Stimulated activated CD4-positive, alpha-beta T cell treated with anti-CD3 and anti-CD28 coated beads, Interleukin-4, amount 100 ng/mL, for 48 hours (primary cell): Measurements from ENCODE around the gene NHERF1.
A peak's percentile ranks its signal among the peaks of the same experiment; 100 is the strongest.

ENCODE experiments used
- DNase-seq, 2 donors: peaks; one replicate each; pipeline ENCODE4 v3.0.0-alpha.2; 2020; ENCODE audit warnings: low read depth in 2 of 2

NHERF1 gene

DNA sequence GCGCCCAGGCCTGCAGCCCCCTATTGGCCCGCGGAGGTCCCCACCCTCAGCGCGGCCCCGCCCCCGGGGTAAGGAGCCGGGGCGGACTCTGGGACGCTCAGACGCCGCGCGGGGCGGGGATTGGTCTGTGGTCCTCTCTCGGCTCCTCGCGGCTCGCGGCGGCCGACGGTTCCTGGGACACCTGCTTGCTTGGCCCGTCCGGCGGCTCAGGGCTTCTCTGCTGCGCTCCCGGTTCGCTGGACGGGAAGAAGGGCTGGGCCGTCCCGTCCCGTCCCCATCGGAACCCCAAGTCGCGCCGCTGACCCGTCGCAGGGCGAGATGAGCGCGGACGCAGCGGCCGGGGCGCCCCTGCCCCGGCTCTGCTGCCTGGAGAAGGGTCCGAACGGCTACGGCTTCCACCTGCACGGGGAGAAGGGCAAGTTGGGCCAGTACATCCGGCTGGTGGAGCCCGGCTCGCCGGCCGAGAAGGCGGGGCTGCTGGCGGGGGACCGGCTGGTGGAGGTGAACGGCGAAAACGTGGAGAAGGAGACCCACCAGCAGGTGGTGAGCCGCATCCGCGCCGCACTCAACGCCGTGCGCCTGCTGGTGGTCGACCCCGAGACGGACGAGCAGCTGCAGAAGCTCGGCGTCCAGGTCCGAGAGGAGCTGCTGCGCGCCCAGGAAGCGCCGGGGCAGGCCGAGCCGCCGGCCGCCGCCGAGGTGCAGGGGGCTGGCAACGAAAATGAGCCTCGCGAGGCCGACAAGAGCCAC is at the start of gene NHERF1:
Gene NHERF1, plus strand, starts transcription at position 100 of the 750 bp plus-strand sequence. Its CDS starts 219 bp downstream, at position 319.
- peak; percentile 90 to 93 for DNase-seq

DNA sequence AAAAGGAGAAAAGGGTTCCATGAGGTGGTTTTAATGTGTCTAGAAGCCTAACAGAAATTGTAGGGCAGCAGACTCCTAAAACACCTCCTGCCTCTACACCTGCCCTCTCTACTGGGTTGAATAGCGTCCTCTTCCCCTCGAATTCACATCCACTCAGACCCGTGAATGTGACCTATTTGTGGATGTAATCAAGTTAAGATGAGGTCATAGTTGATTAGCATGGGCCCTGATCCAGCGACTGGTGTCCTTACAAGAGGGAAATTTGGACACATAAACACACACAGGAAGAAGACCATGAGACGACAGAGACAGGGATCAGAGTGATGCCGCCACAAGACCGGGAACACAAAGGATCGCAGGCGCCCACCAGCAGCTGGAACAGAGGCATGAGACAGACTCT is 49.2 kb upstream of the NHERF1 start:
- no peak for DNase-seq

DNA sequence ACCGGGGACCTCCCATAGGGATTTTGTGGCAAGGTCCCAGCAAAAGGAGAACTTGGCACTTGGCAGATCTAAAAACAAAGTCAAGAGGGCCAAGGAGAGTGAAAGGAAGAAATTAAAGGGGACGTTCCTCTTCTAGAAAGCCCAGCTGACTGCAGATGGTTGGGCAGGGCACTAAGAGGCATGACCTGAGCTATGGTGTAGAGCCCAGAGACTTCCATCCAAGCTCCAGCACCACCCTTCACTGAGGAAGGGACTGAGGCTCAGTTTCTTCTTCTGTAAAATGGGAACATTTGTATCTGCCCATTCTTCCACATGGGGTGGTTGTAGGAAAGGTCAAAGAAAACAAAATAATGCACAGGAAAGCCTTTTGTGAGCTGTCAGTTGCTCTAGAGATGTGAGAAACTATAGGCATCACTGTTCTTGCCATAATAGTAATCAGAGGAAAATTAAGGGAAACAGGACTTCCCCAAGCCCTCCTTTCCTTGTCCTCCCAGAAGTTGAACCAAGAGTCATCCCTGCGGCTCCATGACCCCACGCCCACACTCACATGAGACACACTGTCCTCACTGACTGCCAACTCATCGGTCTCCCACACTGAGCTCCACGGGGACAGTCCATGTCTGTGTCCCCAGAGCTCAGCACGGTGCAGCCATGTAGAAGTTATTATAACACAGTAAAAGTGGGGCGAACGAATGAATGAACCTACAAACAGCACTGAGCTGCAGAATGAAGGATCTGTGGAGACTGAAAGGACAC is 46.1 kb upstream of the NHERF1 start:
- no peak for DNase-seq

DNA sequence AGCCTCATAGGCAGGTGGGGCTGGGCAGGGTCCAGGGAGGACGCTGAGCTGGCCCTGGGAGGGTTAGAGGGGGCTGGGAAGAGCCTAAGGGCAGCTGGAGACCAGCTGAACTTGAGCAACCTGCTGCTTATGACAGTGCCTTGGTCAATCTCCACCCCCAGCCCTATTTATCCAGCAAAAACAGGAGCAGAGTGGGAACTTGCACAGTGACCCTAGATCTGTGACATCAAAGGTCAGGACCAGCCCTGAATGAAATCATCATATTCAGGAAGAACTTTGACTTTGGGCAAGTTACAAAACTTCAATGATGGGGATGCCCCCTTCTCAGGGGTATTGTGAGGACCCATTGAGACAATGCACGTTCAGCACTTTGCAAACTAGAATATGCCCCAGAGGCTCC is 45.1 kb upstream of the NHERF1 start:
- no peak for DNase-seq

DNA sequence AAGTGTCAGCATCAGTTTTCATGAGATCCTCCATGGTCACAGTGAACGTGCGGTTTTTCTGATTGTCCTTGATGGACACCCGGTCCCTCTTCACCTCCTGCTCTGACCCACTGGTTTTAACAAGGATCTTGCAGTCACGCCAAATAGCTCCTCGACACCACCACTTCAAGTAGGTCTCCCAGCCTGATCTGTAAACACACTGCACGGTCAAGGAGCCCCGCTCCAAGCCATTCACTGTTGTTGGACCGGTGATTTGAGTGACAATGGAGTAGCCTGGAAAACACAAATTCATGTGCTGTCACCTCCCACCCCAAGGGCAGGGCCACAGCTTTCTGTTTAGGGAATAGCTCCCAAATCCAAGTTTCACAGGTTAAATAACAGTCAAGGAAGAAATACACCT is 43.9 kb upstream of the NHERF1 start:
- DNase-seq: no peak

DNA sequence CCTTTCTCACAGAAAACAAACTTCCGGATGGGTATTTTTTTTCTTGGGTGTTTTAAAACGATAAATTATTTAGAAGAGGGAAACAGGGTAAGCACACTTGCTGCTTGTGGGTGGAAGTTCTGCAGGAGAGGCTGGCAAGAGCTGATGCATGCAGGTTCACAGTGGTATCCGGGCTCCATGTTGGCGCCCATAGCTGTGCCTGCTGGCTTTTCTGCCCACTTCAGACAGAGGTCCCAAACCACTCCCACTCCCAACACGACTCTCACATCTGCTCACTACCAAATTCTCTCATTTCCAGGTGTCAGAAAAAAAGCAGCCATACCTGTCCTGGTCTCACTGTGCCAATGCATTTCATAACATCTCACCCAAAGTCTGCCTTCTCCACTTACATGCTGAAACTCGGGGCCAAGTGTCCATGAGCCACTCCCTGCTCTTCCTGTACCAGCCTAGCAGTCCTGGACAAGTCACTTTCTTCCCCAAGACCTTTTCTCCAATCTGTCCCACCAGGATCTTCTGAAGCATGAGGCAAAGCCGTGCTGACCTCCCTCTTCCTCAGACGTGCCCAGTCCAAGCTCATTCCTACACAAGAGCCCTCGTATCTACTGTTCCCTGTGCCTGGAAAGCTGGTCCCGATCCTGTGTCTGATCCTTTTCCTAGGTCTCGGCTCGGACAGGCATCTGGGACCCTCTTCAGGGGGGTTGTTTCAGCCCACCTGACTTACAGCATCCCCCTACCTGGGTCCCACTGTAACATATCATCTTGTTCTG is 37.2 kb upstream of the NHERF1 start:
- DNase-seq: no peak

DNA sequence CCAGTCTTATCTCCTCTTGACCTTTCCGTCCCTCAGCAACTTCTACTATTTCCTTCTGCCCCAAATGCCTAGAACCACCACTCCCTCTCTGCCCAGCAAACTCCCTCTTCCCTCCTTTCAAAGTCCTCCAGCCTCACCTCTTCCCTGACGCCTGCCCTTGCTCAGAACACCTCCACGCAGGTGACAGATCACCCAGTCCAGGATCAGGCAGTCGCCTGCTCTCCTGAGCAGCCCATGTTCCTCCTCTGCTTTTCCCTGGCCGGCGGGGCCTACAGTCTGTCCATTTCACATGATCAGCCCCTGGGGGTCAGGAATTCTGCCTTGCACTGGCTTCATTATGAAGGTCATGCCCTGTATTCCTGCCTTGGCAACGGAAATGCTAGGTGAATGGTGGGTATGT is 36.1 kb upstream of the NHERF1 start:
- no peak for DNase-seq

DNA sequence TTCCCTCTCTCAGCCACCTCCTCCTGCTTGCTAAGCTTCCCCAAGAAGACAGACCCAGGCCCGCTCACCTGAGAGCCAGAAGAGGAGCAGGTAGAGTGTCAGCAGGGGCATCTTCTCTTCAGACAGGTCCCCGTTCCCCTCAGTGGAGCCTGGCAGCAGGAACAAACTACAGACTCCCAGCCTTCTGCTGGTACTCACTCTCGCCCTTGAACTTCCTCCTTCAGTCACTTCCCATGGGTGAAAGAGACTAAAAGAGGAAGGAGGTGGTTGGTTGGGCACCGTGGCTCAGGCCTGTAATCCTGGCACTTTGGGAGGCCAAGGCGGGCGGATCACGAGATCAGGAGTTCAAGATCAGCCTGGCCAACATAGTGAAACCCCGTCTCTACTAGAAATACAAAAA is 35.7 kb upstream of the NHERF1 start, which contains the start of gene CD300LF:
Gene CD300LF, minus strand, starts transcription at position 168 of the 400 bp plus-strand sequence. Its CDS starts 57 bp downstream, at position 111.
- DNase-seq: no peak

DNA sequence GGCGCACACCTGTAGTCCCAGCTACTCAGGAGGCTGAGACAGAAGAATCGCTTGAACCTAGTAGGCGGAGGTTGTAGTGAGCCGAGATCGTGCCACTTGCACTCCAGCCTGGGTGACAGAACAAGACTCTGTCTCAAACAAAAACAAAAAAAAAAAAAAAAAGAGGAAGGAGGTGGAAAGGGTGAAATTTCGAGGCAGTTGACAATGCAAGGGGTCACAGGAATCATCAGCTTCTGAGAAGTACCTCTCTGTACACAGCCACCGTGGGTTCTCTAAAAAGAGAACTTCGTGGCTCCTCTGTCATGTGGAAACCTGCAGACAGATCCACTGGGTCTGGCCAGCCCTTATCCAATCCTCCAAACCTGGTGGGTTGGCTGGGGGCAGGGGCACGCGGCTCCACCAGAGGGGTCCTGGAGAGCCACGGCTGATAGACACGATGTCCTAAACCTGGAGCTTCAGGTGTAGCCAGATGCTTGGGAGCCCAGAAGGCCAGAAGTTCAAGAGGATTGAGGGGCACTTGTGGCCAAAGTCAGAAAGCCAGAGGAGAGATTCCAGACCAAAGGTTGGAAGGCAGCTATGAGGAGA is 35.2 kb upstream of the NHERF1 start:
- DNase-seq: no peak

DNA sequence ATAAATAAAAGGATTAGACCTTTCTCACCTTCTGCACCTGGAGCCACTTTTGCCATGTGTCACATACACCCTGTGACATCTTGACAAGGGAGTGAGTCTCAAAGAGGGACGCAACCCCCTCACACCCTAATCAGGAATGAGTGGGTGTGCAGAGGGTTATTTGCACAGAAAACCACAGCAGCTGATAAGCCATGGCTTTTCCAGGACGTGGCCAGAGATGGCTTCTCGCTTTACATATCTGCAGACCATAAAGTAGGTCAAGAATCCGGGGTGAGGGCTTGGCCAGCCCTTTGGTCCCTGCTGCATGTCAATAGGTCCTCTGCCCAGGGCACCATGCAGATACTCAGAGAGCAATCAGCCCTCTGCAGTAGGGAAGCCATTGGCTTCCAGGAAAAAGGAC is 33.3 kb upstream of the NHERF1 start:
- no peak for DNase-seq

DNA sequence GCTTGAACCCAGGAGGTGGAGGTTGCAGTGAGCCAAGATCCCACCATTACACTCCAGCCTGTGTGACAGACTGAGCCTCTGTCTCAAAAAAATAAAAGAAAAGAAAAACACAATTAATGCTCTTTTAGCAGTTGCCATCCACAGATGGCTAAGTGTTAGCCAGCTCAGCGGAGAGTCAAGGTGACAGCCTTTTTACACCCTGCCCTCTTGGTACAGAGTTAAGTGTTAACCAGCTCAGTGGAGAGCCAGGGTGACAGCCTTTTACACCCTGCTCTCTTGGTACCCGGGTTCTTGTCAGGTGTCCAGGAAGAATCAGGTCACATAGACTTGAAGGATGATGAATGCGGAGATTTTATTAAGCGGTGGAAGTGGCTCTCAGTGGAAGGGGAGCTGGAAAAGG is 27.9 kb upstream of the NHERF1 start:
- no peak for DNase-seq

DNA sequence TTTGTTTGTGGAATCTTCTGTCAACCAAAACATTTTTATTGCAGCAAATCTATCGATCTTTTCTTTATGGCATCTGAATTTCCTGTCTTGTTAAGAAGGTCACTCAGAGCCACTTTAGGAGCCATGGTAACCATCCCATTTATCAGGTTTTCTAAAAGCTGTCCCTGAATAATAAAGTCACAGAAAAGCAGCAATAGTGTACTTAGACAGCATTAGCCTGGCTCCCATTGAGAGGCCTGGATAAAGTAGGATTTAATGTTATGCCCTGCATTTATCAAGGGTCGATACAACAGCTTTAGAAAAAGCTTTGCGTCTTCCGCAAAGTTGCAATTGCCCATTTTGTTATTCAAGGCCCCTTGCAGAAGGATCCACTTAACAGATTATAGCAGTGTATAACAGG is 25.6 kb upstream of the NHERF1 start:
- DNase-seq: no peak

DNA sequence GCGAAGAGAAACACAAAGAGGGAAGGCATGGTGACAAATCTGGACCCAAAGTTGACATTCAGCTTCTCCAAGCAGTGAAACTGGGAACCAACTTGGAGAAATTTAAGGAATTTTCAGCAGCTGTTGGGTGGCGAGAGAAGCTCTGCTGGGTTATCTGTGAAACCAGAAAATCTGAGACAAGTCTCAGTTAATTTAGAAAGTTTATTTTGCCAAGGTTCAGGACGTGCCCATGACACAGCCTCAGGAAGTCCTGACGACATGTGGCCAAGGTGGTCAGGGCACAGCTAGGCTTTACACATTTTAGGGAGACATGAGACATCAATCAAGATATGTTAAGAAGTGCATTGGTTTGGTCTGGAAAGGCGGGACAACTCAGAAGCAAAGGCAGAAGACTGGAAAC is 24.5 kb upstream of the NHERF1 start:
- no peak for DNase-seq

DNA sequence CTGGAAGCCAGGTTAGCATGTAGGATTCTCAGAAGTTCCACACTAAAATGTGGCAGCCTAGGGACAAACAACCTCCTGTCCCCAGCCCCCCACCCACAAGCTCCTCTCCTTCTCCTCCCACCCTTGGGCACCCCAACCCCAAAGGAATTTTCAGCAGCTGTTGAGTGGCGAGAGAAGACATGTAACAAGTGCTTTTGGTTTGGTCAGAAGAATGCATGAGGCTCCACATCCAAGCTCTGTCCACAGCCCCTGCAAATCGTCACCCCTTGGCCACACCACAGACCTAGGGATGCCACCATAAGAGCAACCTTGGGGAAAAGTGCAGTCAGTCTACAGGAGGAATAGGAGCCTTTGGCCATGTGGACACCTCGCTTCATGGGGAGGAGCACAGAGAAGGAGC is 23.3 kb upstream of the NHERF1 start:
- DNase-seq: no peak

DNA sequence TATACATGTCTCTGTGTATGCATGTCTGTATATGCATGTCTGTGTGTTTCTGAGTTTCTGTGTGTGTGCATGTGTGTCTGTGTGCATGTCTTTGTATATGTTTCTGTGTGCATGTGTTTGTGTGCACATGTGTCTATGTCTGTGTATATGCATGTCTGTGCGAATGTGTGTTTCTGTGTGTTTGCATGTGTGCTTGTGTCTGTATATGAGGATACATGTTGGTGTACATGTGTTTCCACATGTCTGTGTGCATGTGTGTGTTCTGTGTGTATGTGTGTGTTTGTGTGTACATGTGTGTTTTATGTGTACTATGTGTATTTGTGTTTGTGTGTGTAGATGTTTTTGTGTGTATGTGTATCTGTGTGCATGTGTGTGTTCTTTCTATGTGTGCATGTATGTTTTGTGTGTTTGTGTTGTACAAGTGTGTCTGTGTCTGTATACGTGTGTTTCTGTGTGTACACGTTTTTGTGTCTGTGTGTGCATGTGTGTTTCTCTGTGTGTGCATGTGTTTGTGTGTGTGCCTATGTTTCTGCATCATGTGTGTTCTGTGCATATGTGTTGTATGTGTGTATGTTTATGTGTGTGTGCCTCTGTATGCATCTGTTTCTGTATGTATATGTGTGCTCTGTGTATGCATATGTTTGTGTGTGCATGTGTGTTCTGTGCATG is 20.3 kb upstream of the NHERF1 start:
- no peak for DNase-seq

DNA sequence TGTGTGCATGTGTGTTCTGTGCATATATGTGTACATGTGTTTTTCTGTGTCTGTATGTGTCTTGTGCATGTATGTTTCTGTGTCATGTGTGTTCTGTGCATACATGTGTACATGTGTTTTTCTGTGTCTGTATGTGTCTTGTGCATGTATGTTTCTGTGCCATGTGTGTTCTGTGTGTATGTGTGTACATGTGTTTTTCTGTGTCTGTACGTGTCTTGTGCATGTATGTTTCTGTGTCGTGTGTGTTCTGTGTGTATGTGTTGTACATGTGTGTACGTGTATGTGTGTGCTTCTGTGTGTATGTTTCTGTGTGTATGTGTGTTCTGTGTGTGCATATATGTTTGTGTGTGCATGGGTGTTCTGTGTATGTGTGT is 19.7 kb upstream of the NHERF1 start:
- no peak for DNase-seq

DNA sequence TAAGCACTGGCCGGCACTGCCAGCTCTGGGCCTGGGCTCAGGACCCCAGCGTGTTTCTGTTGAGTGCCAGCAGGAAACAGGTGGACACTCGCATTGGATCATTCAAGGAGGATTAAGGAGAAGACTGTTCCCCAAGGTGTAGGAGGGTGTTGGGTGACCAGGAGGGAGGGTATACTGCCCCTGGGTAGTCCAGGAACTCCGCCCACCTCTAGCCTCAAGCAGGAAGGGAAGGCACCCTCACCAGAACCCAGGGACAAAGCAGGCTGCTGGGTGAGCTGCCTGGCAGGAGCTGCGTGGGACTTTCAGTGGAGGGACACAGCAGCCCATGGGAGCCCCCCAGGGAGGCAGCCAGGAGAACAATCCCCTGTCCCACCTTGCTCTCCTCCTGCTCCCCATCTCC is 19.1 kb upstream of the NHERF1 start:
- DNase-seq: no peak

DNA sequence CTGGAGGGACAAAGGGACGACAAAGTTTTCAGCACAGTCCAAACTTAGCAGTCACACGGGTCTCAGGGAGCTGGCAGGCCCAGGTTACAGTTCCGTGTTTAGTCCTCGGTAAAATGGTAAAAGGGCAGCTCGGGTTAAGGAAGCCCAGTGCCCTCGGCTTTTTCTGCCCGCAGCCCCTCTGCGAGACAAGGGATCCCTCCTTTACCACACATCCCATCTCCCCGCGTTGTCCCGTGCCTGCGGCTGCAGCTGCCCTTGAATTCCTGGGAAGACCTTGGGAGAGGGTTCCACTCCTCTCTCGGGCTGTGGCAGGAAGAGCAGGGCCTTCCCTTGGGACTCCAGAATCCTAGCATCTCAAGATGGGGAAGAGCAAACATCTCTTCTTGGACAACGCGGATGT is 18.6 kb upstream of the NHERF1 start:
- DNase-seq: no peak

DNA sequence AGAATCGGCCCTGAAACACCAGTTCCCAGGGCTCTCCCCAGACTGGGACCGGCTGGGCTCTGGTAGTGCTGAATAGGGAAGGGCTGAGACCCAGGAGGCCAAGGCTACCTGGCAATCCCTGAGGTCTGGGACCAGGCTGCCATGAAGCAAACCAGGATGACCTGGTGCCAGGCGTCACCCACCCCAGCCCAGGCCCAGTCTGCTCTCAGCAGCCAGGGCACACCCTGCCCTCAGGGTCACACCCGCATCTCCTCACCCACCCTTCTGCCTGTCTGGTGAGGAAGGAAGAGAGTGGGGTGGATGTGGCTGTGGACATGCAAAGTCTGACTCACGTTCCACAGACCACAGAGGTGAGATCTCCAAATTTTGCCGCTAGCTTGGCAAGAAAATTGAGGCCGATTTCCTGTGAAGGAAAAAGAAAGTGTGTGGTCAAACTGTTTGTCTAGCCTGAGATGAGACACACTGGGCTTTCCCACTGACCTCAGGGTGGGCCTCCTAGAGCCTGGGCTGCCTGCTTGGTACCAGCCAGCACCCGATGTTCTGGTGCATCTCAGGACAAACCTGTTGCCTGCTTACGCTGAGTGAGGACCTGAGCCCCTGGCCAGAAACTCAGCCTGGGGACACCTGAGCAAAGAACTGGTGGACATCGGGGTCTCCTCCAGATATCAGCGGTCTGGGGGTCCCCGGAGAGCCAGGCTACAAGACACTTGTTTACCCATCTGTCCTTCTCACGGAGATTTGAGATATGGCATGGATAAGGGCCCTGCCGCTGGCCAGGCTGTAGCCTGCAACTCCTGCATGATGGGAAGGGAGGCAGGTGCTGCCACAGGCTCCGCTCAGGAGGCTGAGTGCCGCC is 17.7 kb upstream of the NHERF1 start:
- no peak for DNase-seq

DNA sequence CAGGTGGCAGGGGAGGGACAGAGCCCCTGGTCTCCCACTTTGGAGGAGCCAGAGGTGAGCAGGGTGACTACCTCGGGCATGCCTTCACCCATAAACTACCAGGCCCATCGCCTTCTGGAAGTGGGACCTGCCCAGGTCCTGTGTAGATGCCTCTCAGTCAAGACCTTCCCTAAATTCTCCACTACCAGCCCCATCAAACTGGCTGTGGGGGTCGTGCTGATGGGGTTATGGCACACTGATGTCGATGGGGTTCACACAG is 17.2 kb upstream of the NHERF1 start:
- no peak for DNase-seq
